Stimulated activated CD4-positive, alpha-beta T cell treated with anti-CD3 and anti-CD28 coated beads, Interleukin-15, amount 100 ng/mL, for 48 hours (primary cell): ENCODE results near the gene WDR5B.
"Not testable (repeated sequence)": the region's sequence is repeated elsewhere in the genome, so short reads cannot be mapped to it uniquely, and the experiment has no call there.

Experiments
- DNase-seq, 2 donors: peaks; one replicate each; pipeline ENCODE4 v3.0.0-alpha.2; 2020; ENCODE audit warnings: low read depth in 2 of 2

WDR5B gene

GRCh38 chr3:122365582-122366378, 50.1 kb downstream of the WDR5B start:
- not testable (repeated sequence) for DNase-seq

GRCh38 chr3:122365073-122365472, 50.8 kb downstream of the WDR5B start:
- DNase-seq: no peak

GRCh38 chr3:122364490-122364889, 51.4 kb downstream of the WDR5B start:
- no peak for DNase-seq
